ENCODE results near the gene HSPA12B. TPM values are rescaled to one million over a fixed set of nuclear protein-coding genes. Genes with fewer than 3 reads are reported as not detected.
A peak's percentile ranks its signal among the peaks of the same experiment; 100 is the strongest.

HSPA12B gene
- total RNA-seq, 4 donors from 2014 or later, result 0.64 to 4.6 (median 1.8) TPM

GRCh38 chr20:3759316-3759823, 26.9 kb downstream of the HSPA12B start:
- no peaks in the 10 kb centered on the region for H3K27me3 ChIP-seq
- intact Hi-C loops (cut with DNase I), result no loop called here
- H3K9me3 ChIP-seq, result no peaks in the 10 kb centered on the region
- peaks cover 0 to 36% (median 11%) of the 10 kb centered on the region in 3 donors for H3K4me1 ChIP-seq
- H3K27ac ChIP-seq, result peak overlapping the region in 3 of 4 donors; percentile 45 to 64 (median 56)
- DNase-seq, result no peak
- 83% methylated on average over 8 of the region's 11 CpGs; no CpG with 5 or more reads in 1 of the 2 donors for WGBS, 2 donors
- TF ChIP-seq, protein P1, sequence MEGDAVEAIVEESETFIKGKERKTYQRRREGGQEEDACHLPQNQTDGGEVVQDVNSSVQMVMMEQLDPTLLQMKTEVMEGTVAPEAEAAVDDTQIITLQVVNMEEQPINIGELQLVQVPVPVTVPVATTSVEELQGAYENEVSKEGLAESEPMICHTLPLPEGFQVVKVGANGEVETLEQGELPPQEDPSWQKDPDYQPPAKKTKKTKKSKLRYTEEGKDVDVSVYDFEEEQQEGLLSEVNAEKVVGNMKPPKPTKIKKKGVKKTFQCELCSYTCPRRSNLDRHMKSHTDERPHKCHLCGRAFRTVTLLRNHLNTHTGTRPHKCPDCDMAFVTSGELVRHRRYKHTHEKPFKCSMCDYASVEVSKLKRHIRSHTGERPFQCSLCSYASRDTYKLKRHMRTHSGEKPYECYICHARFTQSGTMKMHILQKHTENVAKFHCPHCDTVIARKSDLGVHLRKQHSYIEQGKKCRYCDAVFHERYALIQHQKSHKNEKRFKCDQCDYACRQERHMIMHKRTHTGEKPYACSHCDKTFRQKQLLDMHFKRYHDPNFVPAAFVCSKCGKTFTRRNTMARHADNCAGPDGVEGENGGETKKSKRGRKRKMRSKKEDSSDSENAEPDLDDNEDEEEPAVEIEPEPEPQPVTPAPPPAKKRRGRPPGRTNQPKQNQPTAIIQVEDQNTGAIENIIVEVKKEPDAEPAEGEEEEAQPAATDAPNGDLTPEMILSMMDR (IDR thresholded peaks at IDR 0.05), result no peak
- no peak for TF ChIP-seq POLR2A (IDR thresholded peaks at IDR 0.05)
- H3K4me3 ChIP-seq, result no peak overlapping the region
- H3K36me3 ChIP-seq, result peaks cover 0 to 35% (median 3%) of the 10 kb centered on the region in 3 donors

GRCh38 chr20:3759884-3760283, 27.4 kb downstream of the HSPA12B start:
- Histone ChIP-seq H3K4me3 (no peak overlapping the region), H3K27me3 (no peaks in the 10 kb centered on the region), H3K4me1 (peaks cover 0 to 41% (median 16%) of the 10 kb centered on the region in 3 donors), H3K27ac (peak overlapping the region in 3 of 4 donors; percentile 45 to 59 (median 56)), H3K9me3 (no peaks in the 10 kb centered on the region), H3K36me3 (peaks cover 0 to 32% (median 3%) of the 10 kb centered on the region in 3 donors)
- TF ChIP-seq, protein P1 (IDR thresholded peaks at IDR 0.05), result no peak
- TF ChIP-seq POLR2A (IDR thresholded peaks at IDR 0.05), result no peak
- intact Hi-C loops (cut with DNase I), result no loop called here
- DNase-seq, result no peak
- WGBS, 2 donors, result 96 to 98% methylated on average over 4 to 6 of the region's 11 CpGs

GRCh38 chr20:3760655-3761348, 28.3 kb downstream of the HSPA12B start:
- no peak for DNase-seq
- intact Hi-C loops (cut with DNase I), result no loop called here
- TF ChIP-seq, protein P1 (IDR thresholded peaks at IDR 0.05), result no peak
- TF ChIP-seq POLR2A (IDR thresholded peaks at IDR 0.05), result no peak
- 59 to 69% methylated on average over 5 to 8 of the region's 10 CpGs for WGBS, 2 donors
- peaks cover 0 to 50% (median 25%) of the 10 kb centered on the region in 3 donors for H3K4me1 ChIP-seq
- no peaks in the 10 kb centered on the region for H3K27me3 ChIP-seq
- H3K4me3 ChIP-seq, result no peak overlapping the region
- H3K36me3 ChIP-seq, result peaks cover 0 to 23% (median 3%) of the 10 kb centered on the region in 3 donors
- H3K27ac ChIP-seq, result peak overlapping the region in 3 of 4 donors; percentile 32 to 59 (median 56)
- H3K9me3 ChIP-seq, result no peaks in the 10 kb centered on the region

DNA sequence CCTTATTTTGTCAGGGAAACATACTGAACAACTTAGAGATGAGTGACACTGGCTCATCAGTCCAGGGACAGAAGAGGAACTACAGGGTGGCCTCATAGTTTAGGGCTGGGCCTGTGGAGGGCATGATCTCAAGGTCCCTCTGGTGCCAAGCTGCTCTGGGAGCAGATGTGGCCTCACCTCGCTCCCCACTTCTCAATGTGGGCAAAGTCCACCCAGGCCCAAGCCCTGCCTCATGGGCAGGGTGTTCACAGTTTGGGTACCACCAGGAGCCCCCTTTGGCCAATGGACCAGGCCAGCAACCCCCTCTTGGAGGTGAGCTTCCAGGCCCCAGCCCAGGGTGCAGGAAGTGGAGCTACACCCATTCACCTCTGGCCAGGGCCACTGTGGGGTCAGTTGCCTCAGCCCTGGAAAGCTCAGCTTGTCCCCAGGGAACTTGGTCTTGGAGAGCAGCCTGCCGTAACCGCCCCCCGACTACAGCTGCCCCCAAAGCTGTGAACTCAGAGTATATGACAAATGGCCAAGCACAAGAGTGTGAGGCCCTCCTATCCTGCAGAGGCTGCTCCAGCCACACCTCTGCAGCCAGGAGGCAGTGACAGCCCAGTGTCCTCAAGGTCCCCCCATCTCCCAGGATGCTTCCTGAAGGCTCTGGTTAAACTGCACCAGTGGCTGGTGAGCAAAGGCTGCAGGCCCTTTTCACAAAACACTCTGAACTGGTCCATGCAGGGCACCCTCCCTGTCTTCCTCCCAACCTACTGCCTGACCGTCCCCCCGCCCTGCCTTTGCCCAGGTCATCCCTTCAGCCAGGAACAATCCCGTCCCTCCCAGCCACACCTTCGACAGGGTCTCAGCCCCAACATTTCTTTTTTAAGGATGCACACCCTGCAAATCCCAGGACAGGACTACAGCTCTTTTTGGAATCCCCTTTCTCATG, 31.5 kb downstream of the HSPA12B start:
- Histone ChIP-seq H3K27ac (peak overlapping the region in 3 of 4 donors; percentile 49 to 96 (median 93)), H3K4me3 (no peak overlapping the region), H3K27me3 (no peaks in the 10 kb centered on the region), H3K4me1 (peaks cover 18 to 75% (median 43%) of the 10 kb centered on the region in 3 donors), H3K9me3 (no peaks in the 10 kb centered on the region), H3K36me3 (peaks cover 0 to 1% (median 0%) of the 10 kb centered on the region in 3 donors)
- TF ChIP-seq, protein P1 (IDR thresholded peaks at IDR 0.05), result no peak
- TF ChIP-seq POLR2A (IDR thresholded peaks at IDR 0.05), result no peak
- WGBS, 2 donors, result 83 to 84% methylated on average over 3 to 4 of the region's 8 CpGs
- no peak for DNase-seq
- intact Hi-C loops (cut with DNase I), result no loop called here

All from esophagus squamous epithelium (tissue), 5 donors.